ENCODE data around the gene LRRC75B. TPM values are rescaled to one million over a fixed set of nuclear protein-coding genes. Genes with fewer than 3 reads are reported as not detected.

LRRC75B gene
- total RNA-seq, 1 donor from 2014 or later: 5.6 TPM

- Histone ChIP-seq H3K4me1 (peaks cover 25% of the 10 kb centered on the region), H3K9me3 (replicated peaks) (no peaks in the 10 kb centered on the region), H3K36me3 (peaks cover 27% of the 10 kb centered on the region), H3K27me3 (ENCODE audit: low read depth) (no peaks in the 10 kb centered on the region), H3K4me3 (no peak overlapping the region), H3K27ac (replicated peaks) (no peak overlapping the region)
- DNase-seq: no peak
- TF ChIP-seq CTCF (IDR thresholded peaks at IDR 0.05; ENCODE audit: borderline replicate concordance): no peak
- intact Hi-C loops (cut with micrococcal nuclease): no loop called here
Observed at GRCh38 chr22:24536089-24536488, 56.8 kb downstream of the LRRC75B start.

Other genes with a start within 250 kb of the LRRC75B start
- gene ADORA2A, start 165.5 kb downstream of the LRRC75B start, total RNA-seq: 3.6 TPM
- 1.1 TPM for gene UPB1, start 97.7 kb downstream of the LRRC75B start, total RNA-seq
- 203 TPM for gene GUCD1, start 37.9 kb downstream of the LRRC75B start, total RNA-seq
- 69.9 TPM for gene SNRPD3, start 37.1 kb downstream of the LRRC75B start, total RNA-seq
- gene GGT1, start 10.1 kb upstream of the LRRC75B start, total RNA-seq: 1.1 TPM
- not detected for gene PIWIL3, start 181.6 kb upstream of the LRRC75B start, total RNA-seq
- gene SGSM1, start 213.1 kb upstream of the LRRC75B start, total RNA-seq: 8.8 TPM